OCI-M1 (cell line): ENCODE results near the gene WNK2.

Experiments used
- DNase-seq: peaks from one replicate; lab custom pipeline; 2025; lab: John Stamatoyannopoulos, UW

The WNK2 gene

DNA sequence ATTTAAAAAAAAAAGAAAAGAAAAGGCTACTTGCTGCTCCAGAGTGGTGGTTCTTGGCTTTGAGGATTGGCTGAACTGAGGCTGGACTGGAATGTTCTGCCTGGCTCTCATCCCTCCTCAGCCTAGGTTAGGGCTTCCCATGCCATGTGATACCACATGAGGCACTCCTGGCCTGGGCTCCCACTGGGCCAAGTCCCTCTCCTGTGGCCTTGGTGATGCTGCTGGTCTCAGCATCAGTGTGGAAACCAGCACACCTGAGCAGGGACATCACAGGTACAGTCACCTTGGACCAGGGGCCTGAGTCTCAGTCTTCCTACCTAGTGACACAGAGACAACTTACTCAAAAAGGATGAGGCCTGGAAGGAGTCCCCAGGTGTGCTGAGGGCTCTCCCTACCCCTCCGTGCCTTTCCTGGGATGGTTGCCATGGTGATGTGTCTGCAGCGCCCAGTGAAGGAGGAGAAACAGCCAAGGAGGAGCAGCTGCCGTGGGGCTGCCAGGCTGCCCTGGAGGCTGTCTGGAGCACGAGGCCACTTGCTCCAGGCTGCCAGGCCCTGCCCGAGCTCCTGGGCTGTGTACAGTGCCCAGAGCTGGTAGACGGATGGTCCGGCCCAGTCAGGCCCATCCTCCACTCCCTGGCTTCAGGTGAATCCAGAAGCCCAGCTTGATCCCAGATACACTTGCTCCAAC, 71.0 kb downstream of the WNK2 start:
- DNase-seq = no peak

DNA sequence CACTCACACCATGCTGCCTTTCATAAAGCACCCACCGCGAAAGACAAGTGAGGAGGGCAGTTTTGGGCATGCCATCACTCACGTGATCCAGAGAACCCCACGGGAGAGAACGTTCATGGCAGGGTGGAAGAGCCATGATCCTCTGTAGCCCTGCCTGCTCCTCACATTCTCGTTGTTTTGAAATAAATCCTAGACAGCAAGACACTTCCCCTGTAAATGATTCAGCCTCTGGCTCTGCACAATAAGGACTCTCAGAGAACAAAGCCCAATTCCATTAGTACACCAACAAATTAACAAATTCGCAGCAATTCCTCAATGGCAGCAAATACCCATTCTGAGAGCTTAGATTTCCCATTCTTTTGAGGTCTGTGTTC, 71.5 kb downstream of the WNK2 start:
- no peak for DNase-seq

DNA sequence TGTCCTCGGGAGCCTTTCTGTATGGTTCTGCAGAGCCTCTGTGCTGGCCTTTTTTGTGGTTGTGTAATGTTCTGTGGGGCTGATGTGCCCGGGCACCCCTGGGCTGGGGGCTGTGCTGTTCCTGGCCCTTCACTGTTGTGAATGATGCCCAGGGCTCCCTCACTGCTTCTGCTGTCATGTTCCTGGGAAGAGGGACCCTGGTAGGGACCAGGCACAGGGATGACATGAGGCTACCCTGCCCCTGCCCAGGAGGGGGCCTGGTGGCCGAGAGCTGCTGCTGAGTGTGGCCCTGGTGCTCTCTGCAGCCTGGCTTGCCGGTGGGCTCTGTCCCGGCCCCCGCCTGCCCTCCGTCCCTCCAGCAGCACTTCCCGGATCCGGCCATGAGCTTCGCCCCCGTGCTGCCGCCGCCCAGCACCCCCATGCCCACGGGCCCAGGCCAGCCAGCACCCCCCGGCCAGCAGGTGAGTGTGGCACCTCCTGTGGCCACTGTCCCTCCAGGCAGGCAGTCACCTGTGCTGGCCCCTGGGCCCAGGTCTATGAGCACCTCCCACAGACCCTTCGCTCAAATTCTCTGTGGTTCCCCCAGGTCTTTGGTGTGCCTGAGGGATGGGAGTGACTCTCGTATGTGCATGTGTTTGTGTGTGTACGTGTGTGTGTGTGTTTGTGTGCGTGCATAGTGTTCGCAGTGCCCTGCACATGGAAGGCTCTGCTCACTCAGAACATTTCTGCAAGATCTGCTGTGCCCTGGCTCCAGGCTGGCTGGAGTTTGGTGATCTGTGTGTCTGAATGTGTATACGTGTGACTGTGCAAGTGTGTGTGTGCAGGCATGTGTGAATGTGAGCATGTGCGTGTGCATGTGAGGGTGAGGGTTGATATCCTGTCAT, 72.3 kb downstream of the WNK2 start:
- DNase-seq = no peak

DNA sequence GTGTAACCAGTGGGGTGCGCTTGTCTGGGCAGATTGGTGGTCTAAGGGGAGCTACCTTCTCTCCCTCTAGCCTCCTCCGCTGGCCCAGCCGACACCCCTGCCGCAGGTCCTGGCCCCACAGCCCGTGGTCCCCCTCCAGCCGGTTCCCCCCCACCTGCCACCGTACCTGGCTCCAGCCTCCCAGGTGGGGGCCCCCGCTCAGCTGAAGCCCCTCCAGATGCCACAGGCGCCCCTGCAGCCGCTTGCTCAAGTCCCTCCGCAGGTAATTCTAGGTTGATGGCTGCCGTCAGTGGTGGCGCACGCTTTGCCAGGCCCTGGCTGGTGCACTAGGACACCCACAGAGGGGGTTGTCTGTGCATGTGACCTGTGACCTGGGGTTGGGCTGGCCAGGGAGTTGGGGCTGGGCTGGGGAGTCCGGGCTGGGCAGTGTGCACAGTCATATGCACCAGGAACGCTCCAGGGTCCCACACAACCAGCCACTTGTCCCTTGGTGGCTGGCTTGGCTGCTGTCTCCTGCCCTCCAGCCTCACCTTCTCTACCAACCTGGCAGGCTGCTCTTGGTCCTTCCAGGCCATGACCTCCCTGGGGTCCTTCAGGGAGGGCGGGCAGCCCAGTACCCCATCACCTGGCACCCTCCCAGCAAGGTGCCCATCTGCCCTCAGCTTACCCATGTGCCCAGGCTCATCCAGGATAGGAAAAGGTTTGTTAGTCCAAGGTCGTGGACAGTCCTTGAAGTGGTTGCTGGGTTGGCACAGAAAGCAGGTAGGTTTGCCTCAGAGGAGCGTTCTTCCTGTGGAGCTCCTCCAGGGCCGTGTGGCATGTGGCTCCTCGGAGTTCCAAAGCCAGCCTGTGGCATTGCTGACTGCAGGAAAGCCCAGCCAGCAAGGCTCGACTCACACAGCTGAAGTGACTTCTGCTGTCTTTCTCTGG, 73.2 kb downstream of the WNK2 start:
- no peak for DNase-seq

DNA sequence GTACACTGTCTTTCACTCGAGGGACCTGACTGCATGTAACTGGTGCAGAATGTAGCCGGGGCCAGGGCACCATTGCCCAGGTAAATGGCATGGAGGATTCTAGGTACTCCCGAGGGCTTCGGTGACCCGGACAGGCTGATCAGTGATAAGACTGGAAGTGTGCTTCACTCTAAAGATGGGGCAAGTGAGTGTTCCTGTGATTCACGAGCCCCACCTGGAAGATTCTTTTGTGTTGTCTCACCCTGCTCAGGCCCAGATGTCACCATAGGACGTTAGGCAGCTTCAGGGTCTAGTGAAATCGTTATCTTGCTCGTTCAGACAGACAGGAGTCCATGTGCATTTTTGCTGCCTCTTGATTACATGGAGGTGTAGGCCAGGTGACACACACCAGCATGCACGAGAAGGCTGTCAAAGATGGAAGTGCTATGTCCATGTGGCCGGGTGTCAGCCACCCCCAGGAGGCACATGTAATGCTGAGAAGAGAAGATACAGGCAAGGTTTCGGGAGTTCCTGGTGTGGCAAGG, 73.9 kb downstream of the WNK2 start:
- no peak for DNase-seq

DNA sequence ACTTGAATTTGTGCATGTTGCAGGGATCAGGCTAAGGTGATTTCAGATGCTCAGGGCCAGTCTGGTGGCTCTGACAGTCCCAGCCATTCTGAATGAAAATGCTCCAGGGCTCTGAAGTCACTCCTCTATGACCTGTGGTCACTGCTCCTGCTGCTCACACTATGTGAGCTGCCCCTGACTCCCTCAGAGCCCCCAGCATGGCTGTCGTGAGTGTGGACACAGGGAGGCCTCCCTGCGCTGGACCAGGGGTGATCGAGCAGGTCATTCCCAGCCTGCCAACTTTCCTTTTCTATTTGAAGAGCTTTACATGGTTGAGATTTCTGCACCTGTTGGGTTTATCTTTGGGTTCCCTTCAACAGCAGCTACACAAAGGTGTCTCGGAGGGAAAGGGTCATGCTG, 74.5 kb downstream of the WNK2 start:
- no peak for DNase-seq

DNA sequence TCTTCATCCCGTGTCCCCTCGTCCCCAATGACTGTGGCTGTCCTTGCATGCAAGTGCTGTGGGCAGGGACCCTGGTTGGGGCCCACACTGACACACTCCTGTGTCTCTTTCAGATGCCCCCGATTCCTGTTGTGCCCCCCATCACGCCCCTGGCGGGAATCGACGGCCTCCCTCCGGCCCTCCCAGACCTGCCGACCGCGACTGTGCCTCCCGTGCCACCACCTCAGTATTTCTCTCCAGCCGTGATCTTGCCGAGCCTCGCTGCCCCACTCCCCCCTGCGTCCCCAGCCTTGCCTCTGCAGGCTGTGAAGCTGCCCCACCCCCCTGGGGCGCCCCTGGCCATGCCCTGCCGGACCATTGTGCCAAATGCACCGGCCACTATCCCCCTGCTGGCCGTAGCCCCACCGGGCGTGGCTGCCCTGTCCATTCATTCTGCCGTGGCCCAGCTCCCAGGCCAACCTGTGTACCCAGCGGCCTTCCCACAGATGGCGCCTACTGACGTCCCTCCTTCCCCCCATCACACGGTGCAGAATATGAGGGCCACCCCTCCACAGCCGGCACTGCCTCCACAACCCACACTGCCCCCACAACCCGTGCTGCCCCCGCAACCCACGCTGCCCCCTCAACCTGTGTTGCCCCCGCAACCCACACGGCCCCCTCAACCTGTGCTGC, 75.0 kb downstream of the WNK2 start:
- no peak for DNase-seq

DNA sequence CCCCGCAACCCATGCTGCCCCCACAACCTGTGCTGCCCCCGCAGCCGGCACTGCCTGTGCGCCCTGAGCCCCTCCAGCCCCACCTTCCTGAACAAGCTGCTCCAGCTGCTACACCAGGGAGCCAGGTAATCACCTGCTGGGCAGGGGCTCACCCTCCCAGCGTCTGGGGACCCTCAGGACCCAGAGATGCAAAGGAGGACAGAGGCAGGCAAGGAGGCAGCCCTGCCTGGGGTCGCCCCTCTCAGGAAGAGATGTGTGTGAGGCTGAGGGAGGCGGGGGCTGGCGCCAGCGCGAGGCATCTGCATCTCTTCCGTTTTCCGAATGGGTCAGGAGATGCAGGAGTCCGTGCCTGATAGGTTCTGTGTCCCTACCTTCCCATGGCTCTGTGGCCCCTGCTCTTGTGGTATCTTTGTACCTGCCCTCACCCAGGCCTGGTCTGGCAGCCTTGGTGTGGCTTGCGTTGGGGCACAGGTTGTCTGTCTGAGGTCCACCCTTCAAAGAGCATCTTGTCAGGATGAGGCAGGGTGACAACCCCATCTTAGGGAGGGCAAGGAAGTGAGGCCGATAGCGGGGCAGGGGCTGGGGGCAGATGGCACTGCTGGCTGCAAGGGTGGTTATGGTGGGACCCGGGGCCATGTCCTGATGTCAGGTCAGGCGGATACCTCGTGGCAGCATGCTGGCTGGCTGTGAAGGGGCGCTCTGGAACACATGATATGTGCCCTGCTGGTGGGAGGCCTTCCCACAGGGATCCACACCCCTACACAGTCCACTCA, 75.7 kb downstream of the WNK2 start:
- no peak for DNase-seq

DNA sequence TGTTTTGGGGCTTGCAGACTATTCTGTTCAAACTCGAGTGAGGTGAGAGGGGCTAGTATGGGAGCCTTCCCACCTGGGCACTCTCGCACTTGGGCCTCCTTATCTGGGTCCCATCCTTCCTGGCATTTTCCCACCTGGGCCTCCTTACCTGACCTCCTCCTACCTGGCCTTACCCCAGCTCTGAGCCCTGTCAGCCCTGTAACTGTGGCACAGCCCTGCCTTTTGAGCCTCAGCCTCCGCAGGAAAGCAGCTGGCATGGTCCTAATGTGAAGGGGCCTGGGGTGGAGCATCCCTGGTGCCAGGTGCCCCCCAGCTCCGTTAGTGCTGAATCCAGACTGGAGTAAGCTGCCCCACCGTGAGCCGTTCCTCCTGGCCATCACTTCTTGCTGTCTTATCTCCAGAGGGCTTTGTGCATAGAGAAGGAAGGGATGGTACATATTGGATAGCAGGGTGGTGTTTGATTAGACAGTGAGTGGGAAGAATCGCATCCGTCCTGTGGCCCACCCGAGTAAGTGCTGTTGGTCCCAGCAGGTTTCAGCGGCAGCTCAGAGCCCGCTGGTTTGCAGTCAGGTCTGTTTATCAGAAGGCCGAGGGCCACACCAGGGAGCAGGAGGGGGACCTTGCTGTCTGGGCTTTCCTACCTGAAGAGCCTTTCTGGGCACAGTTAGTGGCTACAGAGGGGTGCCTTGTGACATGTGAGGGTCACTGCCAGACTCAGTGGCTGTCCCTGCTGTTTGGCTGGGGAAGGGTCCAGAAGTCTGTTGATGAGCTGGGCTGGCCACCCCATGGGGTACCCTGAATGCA, 76.5 kb downstream of the WNK2 start:
- DNase-seq = no peak

DNA sequence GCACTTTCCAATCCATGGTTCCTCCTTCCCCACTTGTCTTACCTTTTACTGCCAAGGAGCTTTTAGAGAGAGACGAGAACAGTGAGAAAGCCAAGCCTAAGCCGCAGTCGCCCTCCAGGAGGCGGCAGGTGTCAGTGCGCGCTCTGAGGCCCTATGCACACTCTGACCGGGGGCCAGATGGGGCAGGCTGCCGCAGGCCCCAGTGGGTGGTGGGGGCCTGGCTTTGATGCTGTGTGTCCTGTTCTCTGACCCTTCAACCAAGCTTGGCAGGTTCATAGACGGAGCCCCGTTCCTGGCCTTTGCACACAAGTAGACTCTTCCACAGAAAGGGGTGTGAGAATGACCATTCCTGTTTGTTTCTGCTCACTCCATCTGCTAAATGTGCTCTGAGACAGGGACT, 77.3 kb downstream of the WNK2 start:
- no peak for DNase-seq

DNA sequence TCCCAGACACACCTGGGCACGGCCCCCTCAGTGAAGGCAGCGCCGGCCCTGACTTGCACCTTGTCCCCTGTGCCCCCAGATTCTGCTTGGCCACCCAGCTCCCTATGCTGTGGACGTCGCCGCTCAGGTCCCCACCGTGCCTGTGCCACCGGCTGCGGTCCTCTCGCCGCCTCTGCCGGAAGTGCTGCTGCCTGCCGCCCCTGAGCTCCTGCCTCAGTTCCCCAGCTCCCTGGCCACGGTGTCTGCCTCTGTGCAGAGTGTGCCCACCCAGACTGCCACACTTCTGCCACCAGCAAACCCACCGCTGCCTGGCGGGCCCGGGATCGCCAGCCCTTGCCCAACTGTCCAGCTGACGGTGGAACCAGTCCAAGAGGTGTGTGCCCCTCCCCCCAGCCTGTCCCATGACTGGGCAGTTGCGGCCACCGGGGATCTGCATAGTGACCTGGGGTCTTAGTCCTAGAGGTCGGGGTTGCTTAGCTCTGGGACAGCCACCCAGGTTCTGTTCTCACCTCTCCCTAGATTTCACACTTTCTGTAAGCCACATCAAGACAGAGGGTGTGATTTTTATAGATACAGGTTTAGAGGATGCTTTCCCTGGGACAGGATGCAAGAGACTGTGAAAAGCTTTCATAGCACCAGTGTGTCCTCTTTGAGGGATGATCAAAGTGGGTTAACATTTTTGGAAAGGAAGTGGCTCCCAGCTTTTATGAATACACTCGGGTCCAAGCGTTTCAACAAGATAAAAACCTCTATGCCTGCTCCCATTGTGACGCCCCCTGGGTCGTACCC, 78.0 kb downstream of the WNK2 start:
- DNase-seq = no peak

DNA sequence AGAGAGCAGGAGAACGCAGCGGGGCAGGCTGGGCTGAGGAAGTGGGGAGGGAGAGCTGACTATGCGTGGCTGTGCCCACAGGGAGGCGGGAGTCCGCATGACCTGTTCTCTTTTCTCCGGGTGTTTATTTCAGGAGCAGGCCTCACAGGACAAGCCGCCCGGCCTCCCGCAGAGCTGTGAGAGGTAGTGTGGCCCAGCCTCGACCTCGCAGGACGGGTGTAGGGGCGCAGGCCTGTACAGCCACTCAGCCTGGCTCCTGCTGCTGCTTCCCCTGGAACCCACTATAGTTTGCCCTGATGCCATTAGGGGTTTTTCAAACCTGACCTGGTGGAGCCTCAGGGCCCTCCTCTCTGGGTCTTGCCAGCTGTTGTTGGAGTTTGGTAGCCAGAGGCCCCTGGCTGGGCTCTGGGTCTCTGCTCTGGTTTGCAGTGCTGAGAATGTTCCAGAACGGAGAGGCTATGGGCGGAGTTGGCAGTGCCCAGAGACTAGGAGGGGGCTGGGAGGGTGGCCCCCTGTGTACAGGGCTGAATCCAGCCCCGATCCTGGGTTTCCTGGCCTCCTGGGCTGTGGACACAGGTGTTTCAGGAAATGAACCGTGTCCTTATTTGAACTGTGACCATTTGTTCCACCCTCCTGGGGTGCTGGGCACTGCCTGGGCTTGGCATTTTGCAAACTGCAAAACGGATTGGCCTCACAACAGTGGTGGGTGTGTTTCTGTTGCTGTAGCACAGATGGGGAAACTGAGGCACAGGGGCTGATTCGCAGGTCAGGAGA, 78.8 kb downstream of the WNK2 start:
- DNase-seq = no peak

DNA sequence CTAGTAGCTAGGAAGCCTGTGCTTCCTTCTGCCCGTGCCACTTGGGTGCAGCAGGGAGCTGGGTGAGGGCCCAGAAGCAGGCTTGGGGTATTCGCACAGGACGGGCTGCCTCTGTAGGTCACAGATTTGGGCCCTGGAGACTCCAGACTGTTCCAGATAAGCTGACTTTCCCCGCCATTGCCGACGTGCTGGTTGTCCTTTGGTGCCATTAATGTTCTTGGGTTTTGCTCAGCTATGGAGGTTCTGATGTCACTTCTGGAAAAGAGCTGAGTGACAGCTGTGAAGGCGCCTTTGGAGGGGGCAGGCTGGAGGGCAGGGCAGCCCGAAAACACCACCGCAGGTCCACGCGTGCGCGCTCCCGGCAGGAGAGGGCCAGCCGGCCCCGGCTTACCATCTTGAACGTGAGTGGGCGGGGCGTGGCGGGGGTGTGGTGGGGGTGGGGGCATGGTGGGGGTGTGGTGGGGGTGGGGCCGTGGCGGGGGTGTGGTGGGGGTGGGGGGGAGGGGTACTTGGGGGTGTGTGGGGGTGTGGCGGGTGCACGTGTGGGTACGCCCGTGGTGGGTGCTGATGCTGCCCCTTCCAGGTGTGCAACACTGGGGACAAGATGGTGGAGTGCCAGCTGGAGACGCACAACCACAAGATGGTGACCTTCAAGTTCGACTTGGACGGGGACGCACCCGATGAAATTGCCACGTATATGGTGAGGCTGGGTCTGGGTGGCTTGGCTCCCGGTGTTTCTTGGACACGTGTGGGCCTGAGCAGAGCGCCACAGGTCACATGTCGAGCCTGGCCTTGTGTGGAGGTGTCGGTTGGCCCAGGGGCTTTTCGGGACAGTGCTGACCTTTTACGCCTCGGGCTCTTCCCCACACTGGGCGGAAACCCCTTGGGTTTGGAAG, 79.6 kb downstream of the WNK2 start:
- DNase-seq = no peak

DNA sequence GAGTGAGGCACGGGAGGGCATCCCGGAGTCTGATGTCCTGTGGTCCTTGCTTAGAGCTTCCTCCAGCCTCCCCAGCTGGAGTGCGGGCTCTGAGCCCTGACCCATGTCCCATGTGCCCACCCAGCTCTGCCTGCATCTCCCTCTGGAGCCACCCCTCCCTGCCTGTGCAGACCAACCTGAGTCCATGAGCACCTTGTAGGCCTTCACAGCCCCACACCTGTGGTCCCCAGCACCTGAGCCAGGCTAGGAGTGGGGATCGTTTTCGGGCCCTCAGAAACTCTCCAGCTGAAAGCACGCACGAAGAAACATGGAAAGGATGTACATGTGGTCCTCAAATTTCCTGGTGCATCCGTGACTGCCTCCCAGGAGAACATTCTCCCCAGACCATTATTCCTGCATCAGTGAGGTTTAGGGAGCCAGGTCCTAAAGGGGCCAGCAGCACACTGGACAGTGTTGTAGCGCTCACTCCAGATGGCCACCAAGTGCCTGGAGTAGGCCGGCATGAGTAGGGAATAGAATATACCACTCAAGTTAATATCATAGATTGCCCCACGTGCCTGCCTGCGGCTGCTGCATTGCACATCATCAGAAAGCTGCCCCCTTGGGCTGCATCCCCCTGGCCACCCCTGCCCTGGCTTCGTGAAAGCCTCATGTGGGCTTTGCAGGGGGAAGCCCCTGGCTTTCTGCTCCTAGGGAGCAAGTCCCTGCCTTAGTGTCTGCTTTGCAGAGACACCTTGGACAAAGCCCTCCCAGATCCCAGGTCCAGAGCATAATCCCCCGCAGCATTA, 80.6 kb downstream of the WNK2 start:
- DNase-seq = no peak

DNA sequence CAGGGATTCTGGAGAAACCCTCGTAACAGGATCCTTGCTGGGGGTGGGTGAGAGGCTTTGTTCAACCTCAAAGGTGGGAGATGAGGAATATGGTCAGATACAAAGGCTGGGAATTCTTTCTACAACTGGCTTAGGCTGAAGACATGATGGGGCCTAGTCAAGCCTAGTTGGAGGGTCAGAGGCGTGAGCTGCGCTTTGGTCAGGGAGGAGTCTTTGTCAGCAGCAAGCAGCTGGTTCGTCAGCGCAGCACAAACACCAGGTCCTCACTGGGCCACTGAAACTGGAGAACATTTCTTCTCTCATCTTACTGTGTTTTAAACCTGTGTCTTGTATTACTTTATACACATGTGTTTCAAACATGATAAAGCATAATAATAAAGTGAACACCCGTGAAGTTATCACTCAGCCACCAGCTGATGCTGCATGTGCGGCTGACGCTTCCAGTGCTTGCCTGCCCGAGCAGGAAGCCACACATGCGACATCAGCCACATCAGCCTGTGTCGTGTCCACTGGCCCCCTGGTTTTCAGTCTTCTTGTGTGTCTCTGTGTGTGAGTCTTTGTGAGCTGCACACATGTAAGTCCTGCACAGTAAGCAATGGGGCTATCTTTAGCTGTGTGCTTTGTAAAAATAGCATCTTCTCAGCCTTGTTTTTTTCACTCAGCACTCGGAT, 81.5 kb downstream of the WNK2 start:
- no peak for DNase-seq

DNA sequence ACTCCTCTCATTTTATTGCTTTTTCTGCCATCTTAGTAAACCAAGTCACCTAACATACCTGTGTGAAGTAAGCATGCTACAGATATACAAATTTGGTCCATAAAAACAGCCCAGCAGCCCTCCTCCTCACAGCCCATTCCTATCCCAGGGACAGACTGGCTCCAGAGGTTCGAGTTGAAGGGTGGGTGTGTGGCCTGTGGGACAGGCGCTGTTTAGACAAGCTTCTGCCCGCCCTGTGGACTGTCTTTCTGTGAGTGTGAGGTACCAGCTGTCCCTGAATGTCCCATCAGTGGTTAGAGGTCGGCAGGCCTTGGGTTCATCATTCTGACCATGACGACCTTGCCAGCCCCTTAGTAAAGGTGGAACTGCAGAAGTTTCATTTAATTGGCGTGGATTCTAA, 82.0 kb downstream of the WNK2 start:
- DNase-seq = no peak
